ENCODE data around the gene BCL6B. TPM values are rescaled to one million over a fixed set of nuclear protein-coding genes. Genes with fewer than 3 reads are reported as not detected.

Gene BCL6B
- total RNA-seq, 1 experiment from 2014 or later: 0.57 TPM

GRCh38 chr17:7067198-7067597 is 44.3 kb downstream of the BCL6B start:
- intact Hi-C loops (cut with micrococcal nuclease): no loop called here
- CTCF ChIA-PET: no interaction called here

More at GRCh38 chr17:7067198-7067597, 44.3 kb downstream of the BCL6B start:
- Histone ChIP-seq H4K20me1 (ENCODE audit: insufficient read depth) (no peaks in the 10 kb centered on the region), H3K27ac (ENCODE audit: low read depth, low read length) (no peak overlapping the region), H3K36me3 (ENCODE audit: control insufficient read depth in 1 of 2, insufficient read depth in 2 of 2, low read length in 2 of 2) (no peaks in the 10 kb centered on the region), H3K27me3 (ENCODE audit: insufficient read depth, low read length) (peaks cover 4% of the 10 kb centered on the region; the same call in 1 of the 2 replicates), H2AFZ (ENCODE audit: low read depth, low read length, poor library complexity, severe bottlenecking) (no peak overlapping the region), H3K4me1 (ENCODE audit: control insufficient read depth in 1 of 2, insufficient read depth in 2 of 2, low read length in 2 of 2) (peaks cover 0 to 5% of the 10 kb centered on the region in 2 experiments; a peak in 2 of 4 replicates), H3K9me2 (ENCODE audit: insufficient read depth) (no peaks in the 10 kb centered on the region), H3K9ac (ENCODE audit: low read length) (no peak overlapping the region), H3K9me3 (ENCODE audit: control insufficient read depth in 1 of 2, insufficient read depth in 1 of 2, low read depth in 1 of 2, low read length in 2 of 2) (no peaks in the 10 kb centered on the region), H3K79me2 (ENCODE audit: insufficient read depth, low read length) (no peaks in the 10 kb centered on the region), H3K4me3 (replicated peaks in 1 of 2; ENCODE audit: low read depth in 1 of 2, low read length in 2 of 2) (no peak overlapping the region), H3K4me2 (ENCODE audit: low read length) (no peak overlapping the region)
- ChIA-PET POLR2A (no interaction called here), RAD21 (ENCODE audit: low non-redundant PET in 1 of 2, low total read pairs in 2 of 2, uncharacterized antibody in 2 of 2, unreplicated experiment in 2 of 2) (no interaction called here)
- ATAC-seq (no peak), DNase-seq (ENCODE audit: low read depth, low spot score) (no peak)
- TF ChIP-seq CBX3 (IDR thresholded peaks at IDR 0.05; ENCODE audit: low read depth) (no peak), EGR1 (IDR thresholded peaks at IDR 0.05; ENCODE audit: low read depth) (no peak), FOSL1 (IDR thresholded peaks at IDR 0.05; ENCODE audit: low read depth) (no peak), REST (IDR thresholded peaks at IDR 0.05; ENCODE audit: low read depth) (no peak), ZBTB33 (IDR thresholded peaks at IDR 0.05; ENCODE audit: extremely low read depth, insufficient replicate concordance, low read length) (no peak), SP1 (IDR thresholded peaks at IDR 0.05; ENCODE audit: low read depth) (no peak), EZH2 (IDR thresholded peaks at IDR 0.05) (no peak)
- BruUV-seq (replicated peaks): no TSS peak
